HG03342 (cell line): ENCODE measurements around the gene PTGR2.
"Not testable (repeated sequence)": the region's sequence is repeated elsewhere in the genome, so short reads cannot be mapped to it uniquely, and the experiment has no call there.

ENCODE experiments used
- ATAC-seq: cut with Tn5 transposase; IDR thresholded peaks from one replicate; pipeline ENCODE4 v1.9.1; 2021; ENCODE audit warnings: mild to moderate bottlenecking, moderate library complexity; ENCODE audit not compliant: unreplicated experiment

The PTGR2 gene

DNA sequence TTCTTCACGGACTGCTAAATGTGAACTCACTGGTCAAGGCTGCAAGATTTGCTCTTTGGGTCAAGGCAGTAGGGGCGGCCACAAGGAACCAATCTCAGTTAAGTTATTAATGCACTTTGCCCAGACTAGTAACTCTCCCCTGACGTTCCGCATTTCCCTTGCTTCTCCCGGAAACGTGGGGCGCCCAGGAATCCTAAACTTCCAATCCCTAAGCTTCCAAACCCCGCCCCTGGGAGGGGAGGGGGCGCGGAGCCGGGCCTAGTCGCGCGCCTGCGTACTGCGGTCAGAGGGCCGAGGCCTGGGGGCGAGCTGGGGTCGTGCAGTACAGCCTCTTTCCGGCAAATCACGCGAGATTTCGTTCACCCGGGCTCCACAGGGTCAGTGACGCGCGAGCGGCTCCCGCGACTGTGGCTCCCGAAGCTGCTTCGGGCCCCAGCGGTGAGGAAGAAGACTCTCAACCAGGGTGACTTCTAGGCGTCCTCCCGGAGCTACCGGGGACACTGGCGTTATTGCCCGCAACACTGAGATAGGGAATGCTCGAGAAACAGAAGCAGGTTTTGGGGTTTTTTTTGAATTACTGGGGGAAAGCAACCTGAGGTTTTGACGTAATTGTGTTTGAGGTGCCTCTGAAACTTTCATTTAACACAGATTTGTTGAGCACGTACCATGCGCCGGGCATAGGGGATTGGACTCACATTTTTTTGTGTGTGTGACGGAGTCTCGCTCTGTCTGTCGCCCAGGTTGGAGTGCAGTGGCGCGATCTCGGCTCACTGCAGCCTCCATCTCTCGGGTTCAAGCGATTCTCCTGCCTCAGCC, at the start of gene PTGR2:
PTGR2 (plus strand) TSS at position 265 of the 816 bp plus-strand sequence. CDS start 7,032 bp downstream, outside the sequence.
- peak; percentile 85 for ATAC-seq

DNA sequence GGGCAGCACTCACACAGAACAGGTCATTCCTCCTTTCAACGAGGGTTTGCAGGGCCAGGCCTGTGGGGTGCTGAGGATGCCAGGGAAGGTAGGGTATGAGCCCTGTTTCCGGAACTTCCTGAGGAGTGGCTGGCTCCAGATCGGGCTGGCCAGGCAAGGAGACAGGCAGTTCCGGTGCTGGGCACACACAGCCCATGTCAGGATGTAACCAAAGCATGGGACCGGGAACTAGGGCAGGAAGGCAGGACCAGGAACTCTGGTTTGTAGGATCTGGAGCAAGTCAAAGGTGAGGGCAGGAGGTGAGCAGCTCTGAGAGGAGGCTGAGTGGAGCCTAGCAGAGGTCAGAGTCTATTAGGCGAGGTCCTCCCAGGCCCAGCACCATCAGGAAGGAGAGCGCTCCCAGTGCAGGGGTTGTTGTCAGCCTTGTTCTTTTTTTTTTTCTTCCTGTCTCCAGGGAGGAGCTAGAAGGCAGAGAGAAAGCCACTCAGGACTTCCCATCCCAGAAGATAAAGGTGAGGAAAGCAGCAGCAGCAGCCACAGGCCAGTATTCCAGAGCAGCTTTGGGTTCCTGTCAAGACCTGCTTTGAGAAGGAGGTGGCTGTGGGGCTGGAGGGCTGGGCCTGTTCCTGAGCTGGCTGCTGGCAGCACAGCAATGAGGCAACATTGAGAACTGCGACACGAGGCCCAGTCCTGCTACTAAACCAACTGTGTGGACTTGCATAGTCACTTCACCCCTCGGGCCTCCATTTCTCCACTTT, 49.0 kb upstream of the PTGR2 start:
- ATAC-seq, result no peak

DNA sequence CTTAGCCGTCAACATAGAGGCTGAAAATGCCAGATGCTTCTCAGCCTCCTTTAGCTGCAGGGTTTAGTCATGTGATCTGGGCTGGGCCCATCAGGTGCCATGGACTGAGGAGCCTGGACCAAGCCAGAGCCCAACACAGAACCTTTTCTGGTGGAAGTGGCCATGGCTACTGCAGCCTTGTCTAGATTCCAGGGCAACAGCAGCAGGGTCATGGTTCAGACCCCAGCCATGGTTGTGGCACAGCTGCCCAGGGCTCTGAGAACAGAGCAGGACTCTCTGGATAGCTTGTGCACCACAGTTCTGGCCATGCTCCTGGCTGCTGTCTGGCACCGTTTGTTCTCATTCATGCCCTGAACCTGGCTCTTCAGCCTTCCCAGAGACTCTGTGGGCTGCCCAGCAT, 47.0 kb upstream of the PTGR2 start:
- ATAC-seq, result no peak

DNA sequence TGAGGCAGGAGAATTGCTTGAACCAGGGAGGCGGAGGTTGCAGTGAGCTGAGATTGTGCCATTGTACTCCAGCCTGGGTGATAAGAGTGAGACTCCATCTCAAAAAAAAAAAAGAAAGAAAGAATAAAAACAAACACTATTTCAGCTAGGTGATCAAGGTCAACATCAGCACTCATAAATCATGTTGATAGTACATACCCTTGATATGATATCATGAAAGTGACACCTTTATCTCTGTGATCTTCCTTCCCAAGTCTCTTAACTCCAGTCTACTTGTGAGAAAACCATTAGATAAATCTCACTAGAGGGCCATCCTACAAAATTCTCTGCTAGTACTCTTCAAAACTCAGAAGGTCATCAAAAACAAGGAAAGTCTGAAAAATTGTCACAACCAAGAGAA, 44.2 kb upstream of the PTGR2 start:
- no peak for ATAC-seq

DNA sequence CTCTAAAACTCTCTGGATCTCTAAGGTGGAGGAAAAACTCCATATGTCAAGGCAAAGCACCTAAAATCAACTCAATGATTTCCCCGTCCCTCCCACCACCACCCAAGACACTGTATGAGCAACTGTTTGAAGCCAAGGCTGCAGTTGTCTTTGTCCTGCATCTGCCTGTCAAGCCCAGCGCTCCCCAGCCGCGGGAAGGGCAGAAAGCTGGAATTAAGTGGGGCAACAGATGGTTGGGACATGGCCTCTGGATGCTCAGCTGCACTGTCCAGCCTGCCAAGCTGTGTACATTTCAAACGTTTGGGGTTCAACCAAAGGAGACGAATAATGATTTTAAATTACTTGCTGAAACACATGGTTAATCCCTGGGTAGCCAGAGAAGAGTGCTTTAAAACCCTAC, 42.2 kb upstream of the PTGR2 start:
- ATAC-seq, result no peak

DNA sequence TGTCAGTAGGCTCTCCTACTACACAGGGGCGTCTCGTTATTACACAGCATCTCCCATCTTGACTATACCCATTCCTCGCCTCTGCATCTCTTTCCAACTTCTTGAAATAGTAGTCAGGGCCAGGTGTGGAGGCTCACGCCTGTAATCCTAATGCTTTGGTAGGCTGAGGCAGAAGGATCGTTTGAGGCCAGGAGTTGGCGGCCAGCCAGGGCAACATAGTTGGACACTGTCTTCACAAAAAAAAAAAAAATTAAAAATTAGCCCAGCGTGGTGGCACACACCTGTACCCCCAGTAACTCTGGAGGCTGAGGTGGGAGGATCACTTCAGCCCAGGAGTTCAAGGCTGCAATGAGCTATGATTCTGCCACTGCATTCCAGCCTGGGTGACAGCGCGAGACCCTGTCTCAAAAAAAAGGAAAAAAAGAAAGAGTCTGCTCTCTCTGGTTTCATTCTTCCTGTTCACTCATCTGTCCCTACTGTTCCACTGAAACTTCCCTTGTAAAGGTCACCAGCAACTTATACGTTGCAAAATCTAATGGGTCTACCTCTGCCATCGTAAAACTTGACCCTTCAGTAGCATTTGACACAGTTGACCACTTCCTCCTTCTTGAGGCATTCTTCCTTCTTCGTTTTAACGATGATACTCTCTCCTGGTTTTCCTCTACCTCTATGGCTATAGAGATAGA, 41.0 kb upstream of the PTGR2 start:
- ATAC-seq, result no peak

DNA sequence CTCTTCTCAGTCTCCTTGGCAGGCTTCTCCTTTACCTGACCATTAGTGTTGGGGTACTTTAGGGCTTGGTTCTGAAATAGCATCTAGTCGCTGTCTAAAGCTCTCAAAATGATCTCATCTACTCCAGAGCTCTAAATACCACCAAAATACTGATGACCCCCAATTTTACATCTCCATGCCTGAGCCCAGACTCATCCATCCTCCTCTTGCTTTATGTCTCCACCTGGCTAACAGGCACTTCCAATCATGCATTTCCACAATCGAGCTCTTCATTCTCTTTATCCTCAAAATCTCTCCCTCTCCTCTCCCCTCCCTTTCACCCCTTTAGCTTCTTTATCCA, 40.5 kb upstream of the PTGR2 start:
- ATAC-seq, result no peak

DNA sequence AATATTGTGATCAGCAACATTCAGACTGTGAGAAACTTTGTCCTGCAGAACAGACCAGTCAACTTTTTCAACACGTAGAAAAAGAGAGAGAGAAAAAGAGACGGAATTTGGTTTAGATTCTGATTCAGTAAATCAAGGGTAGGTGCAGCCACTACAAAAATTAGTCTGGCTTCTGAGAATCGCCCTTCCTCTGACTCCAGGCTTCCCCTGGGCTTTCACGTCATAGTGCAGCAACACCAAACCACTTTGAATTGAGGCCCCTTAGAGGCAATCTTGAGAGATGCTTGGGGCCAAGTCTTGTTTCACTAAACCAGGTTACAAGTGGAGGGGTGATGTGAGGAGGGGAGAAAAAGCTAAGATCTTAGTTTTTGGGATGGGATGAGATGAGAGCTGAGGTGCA, 37.5 kb upstream of the PTGR2 start:
- no peak for ATAC-seq

DNA sequence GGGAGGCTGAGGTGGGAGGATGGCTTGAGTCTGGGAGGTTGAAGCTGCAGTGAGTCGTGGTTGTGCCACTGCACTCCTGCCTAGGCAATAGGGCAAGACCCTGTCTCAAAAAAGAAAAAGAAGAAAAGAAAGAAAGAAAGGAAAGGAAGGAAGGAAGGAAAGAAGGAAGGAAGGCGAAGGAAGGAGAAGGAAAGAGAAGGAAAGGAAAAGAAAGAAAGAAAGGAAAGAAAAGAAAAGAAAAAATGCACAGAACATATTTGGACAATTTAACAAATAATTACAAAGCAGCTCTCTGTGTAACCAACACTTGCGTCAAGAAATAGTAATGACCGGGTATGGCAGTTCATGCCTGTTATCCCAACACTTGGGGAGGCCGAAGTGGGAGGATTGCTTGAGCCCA, 35.8 kb upstream of the PTGR2 start:
- ATAC-seq, result no peak

DNA sequence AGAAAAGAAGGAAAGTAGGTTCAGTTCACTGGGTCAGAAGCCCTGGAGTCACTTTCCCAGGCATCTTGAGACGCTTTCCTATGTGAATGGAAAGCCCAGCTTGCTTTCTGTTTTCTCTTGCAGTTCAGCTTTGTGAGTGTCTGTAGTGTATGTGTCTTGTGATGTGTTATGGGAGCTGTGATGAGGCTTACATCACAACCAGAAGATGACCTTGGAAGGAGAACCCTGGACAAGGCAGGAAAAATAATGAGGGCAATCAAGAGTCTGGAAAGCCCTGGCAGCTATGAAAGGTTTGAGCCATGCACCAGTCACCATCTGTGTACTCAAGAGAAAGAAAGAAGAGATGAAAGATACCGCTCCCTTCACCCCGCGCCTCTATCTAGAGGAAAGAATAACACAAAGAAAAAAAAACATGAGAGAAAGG, 35.2 kb upstream of the PTGR2 start:
- no peak for ATAC-seq

DNA sequence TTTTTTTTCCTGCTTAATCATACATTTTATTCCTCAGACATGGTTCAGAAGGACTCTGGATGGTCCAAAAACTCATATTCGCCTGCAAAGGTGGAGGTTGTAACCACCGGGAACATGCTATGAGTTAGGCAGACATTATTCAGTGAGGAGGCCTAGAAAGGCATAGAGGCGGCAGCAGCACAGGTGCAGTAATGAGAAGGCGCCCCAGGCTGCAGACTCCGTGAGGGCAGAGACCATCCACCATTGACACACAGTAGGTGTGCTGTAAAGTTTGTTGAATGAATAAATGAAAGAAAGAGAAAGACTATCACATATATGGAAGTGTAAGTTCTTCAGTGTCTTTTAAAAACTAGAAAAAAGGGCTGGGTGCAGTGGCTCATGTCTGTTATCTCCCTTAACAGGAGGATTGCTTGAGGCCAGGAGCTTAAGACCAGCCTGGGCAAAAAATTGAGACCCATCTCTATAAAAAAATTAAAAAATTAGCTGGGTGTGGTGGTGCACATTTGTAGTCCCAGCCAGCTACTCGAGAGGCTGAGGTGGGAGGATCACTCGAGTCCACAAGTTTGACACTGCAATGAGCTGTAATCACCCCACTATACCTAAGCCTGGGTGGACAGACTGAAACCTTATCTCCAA, 34.5 kb upstream of the PTGR2 start:
- no peak for ATAC-seq

DNA sequence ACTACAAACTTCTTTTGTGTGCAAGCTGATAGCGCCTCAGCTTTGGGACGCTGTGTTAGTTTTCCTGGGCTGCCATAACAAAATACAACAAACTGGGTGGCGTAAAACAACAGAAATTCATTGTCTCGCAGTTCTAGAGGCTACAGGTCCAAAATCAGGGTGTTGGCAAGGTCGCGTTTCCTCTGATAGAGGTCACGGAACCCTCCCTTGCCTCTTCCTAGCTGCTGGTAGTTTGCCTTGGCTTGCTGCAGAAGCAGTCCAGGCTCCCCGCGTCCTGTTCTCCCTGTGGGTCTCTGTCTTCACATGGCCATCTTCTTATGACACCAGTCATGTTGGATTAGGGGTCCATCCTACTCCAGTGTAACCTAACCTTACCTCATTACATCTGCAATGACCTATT, 32.8 kb upstream of the PTGR2 start:
- ATAC-seq, result no peak

DNA sequence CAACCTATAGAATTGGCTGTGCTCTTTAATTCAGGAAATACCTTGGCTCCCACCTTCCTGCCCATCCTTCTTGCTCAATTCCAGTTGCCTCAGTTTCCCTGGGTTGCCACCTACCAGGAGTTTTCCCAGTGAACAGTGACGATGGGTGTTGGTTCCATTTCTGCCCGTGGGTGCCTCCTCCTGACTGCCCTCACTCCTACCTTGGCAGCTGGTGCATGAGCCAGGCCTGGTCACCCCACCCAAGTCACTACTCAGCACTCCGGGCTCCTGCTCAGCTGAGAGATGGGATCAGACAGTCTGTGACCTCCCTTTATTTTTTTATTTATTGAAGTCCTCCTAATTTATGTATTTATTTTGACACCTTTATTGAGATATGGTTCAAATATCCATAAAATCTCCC, 31.0 kb upstream of the PTGR2 start:
- ATAC-seq, result no peak

DNA sequence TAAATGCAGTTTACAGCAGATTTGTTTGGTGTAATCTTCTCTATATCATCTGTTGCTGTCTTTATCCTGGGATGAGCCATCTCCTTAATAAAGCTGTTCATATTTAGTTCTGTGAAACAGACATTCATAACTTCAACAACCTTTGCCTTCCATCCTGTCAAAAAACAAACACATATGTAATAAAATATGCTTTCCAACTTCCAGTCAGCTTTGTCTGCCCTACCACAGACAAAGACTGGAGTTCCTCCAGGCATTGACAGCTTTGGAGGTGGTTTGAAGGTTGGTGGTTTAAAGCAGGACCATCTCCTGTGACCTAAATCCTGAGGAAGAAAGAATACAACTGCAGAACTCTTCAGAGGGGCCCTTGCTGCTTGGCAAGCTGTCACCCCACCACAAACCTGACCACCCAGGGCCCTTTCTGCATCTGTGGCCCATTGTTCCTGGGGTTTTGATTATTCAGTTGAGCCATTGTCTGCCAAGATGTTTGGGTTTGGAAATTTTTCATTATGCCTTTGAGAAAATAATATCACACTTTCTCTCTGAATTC, 28.2 kb upstream of the PTGR2 start:
- ATAC-seq, result no peak

DNA sequence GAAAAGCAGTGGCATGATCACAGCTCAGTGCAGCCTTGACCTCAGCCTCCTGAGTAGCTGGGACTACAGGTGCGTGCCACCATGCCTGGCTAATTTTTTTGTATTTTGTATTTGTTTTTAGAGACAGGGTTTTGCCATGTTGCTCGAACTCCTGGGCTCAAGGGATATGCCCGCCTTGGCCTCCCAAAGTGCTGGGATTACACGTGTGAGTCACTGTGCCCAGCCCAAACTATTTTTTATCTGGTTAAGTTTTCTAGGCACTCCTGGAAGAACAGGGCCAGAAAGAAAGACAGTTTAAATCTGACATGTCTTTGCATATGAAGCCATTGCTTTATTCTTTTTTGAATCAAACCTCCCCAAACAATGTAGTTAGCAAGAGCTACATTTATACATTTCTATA, 27.5 kb upstream of the PTGR2 start:
- no peak for ATAC-seq

DNA sequence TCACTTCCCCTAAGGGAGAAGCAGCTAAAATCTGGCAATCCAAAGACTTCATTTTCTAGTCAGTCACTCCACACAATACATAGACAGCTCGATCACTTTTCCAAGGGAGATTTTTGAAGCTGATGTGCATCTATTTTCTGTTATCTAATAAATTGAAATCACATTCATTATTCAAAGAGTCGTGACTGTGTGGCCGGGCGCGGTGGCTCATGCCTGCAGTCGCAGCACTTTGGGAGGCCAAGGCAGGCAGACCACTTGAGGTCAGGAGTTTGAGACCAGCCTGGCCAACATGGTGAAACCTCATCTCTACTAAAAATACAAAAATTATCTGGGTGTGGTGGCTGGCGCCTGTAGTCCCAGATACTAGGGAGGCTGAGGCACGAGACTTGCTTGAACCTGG, 27.1 kb upstream of the PTGR2 start:
- ATAC-seq, result no peak

DNA sequence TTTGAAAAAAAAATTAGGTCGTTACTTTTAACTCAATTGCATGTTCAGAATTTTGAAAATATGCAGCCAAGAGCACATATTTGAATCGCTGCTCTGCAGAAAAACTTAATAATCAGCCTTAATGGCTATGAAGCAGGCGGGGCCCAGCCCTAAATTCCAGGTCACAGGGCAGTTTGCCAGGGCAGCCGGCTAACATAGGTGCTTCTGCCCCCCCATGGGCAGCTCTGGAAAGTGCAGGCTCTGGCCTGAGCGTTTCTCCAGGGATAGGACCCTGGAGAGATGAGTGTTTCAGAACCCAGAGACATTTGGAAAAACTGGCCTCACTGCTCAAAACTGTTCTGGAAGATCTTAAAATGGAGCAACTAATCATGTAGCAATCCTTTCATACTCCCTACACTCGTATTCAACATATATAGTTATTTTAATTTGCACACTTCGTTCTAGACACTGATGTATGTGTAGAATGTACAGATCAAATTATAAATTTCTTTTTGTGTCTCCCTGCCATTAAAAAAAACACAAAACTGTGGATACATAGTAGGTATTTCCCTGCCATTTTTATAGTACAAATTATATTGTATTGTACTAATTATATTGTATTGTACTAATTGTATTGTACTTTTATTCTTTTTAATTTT, 26.0 kb upstream of the PTGR2 start:
- peak; percentile 70 for ATAC-seq

DNA sequence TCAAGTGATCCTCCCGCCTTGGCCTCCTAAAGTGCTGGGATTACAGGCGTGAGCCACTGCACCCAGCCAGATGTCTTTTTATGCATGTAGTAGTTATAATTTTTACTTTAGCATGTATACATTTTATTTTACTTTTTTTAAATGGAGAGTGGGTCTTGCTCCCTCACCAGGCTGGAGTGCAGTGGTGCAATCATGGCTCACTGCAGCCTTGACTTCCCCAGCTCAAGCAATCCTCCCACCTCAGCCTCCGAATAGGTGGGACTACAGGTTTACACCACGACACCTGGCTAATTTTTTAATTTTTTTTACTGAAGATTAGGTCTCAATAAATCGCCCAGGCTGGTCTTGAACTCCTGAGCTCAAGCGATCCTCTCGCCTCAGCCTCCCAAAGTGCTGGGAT, 24.4 kb upstream of the PTGR2 start:
- not testable (repeated sequence) for ATAC-seq

DNA sequence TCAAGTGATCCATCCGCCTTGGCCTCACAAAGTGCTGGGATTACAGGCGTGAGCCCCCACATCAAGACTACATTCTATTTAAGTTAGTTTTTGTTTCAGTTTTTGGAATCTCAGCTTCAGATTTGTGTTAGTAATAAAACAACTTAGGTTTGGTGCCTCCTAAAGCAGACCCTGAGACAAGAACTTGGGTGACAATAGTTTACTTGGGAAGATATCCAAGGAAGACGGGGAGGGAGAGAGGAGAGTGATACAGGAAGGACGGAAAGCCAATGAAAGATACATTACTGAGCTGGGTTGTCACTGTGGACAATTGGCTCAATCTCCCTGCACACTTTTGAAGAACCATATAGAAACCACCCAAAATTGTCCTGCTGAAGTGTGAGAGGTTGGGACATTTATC, 22.6 kb upstream of the PTGR2 start:
- ATAC-seq, result no peak

DNA sequence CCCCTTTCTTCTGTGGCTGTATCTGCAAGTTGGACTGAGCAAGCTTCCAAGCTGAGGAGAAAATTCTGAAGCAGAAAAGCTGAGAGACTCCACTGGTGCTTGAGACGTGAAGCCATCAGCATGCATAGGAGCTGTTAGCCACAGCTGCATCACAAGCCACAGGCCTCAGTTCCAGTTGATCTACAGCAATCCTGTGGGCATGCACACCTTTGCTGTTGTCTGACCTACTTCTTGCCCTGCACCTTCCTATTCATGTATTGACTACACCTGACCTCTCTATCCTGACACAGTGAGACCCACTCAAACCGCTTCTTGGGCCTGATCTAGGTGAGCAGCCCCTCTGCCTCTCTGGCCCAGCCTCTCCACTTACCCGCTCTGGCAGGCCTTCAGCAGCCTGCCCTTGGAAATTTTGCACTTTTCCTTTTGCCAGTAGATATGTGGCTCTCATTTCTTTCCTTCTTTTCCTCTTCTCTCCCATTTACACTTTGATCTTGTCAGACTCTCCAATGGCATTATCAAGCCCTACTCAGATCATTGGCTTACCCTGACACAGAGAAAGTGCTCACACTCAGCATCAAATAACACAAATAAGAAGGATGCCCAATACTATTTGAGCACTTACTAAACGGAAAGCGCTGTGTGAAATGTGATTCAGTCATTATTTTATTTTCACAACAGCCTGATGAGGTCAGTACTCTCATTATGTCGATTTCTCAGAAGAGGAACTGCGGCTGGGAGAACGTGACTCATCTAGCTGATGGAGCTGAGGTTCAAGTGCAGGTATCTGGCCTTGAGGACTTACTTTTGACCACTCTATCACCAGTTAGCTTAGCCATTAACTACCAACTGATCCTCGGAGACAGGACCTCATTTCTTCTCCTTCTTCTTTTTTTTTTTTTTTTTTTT, 21.9 kb upstream of the PTGR2 start:
- ATAC-seq, result peak; percentile 63
